CD4-positive, CD25-positive, alpha-beta regulatory T cell (primary cell): Measurements from ENCODE around the gene RASGRF1. TPM values are rescaled to one million over a fixed set of nuclear protein-coding genes. Genes with fewer than 3 reads are reported as not detected.

Experiments
- ATAC-seq, 2 donors: fragments of 150-1000 bp; cut with Tn5 transposase; one replicate each; pipeline ENCODE4 v1.10.0; 2021; ENCODE audit warnings: low read depth in 2 of 2, moderate number of reproducible peaks in 2 of 2, moderate library complexity in 1 of 2
- DNase-seq, 3 donors: peaks; one replicate each; pipeline versions ENCODE4 v3.0.0 to v3.0.0-alpha.2; 2012 to 2022; ENCODE audit warnings: mixed read lengths in 1 of 3
- H3K27ac ChIP-seq: one replicate; pipeline ENCODE4 v1.7.0; 2013; ENCODE audit warnings: mild to moderate bottlenecking, low read length; ENCODE audit not compliant: insufficient read depth, poor library complexity, severe bottlenecking
- H3K27me3 ChIP-seq: one replicate; pipeline ENCODE4 v1.7.0; 2013; ENCODE audit warnings: low read length; ENCODE audit not compliant: control insufficient read depth, insufficient read depth
- H3K36me3 ChIP-seq: one replicate; pipeline ENCODE4 v1.7.0; 2013; ENCODE audit warnings: mild to moderate bottlenecking, low read length, moderate library complexity; ENCODE audit not compliant: control insufficient read depth, insufficient read depth
- H3K4me1 ChIP-seq: 2 replicates; pipeline ENCODE4 v1.7.0; 2013; ENCODE audit warnings: mild to moderate bottlenecking, low read length; ENCODE audit not compliant: insufficient read depth, control insufficient read depth, poor library complexity, severe bottlenecking
- H3K4me3 ChIP-seq: one replicate; pipeline ENCODE4 v1.7.0; 2013; ENCODE audit warnings: low read depth, mild to moderate bottlenecking, low read length, moderate library complexity
- H3K9me3 ChIP-seq, 2 experiments: 1 replicate in 1 of 2; 2 replicates in 1 of 2; pipeline ENCODE4 v1.7.0; 2013; ENCODE audit warnings: low read length in 2 of 2, mild to moderate bottlenecking in 1 of 2, moderate library complexity in 1 of 2; ENCODE audit not compliant: control insufficient read depth in 2 of 2
- H3K27ac Mint-ChIP-seq, 3 donors: one replicate each; pipeline ENCODE4 v1.8.0; 2020 to 2022; ENCODE audit warnings: mild to moderate bottlenecking in 3 of 3, mixed read lengths in 3 of 3, moderate library complexity in 2 of 3
- H3K27me3 Mint-ChIP-seq: one replicate; pipeline ENCODE4 v1.8.0; 2022; ENCODE audit warnings: mild to moderate bottlenecking, mixed read lengths
- H3K36me3 Mint-ChIP-seq: one replicate; pipeline ENCODE4 v1.8.0; 2020; ENCODE audit warnings: mixed read lengths
- H3K4me1 Mint-ChIP-seq, 4 donors: one replicate each; pipeline ENCODE4 v1.8.0; 2020 to 2022; ENCODE audit warnings: mixed read lengths in 4 of 4, mild to moderate bottlenecking in 1 of 4
- H3K4me3 Mint-ChIP-seq, 4 donors: one replicate each; pipeline ENCODE4 v1.8.0; 2020 to 2022; ENCODE audit warnings: mild to moderate bottlenecking in 4 of 4, mixed read lengths in 4 of 4, moderate library complexity in 3 of 4
- H3K9me3 Mint-ChIP-seq, 7 donors: one replicate each; pipeline ENCODE4 v1.8.0; 2020 to 2022; ENCODE audit warnings: mixed read lengths in 7 of 7, mild to moderate bottlenecking in 3 of 7, moderate library complexity in 2 of 7
- polyA plus RNA-seq, 4 donors: library from polyadenylated mRNA; unstranded; fragments of 300-500 nt; fragmentation: Illumina TruSeq; gene quantifications; one replicate each; pipeline ENCODE4 v1.2.3, GENCODE V29; 2021
- total RNA-seq: library from RNA; stranded (reverse); gene quantifications from one replicate; pipeline ENCODE4 v1.2.3, GENCODE V29; 2022

RASGRF1 gene
- total and polyA plus RNA-seq, 5 donors from 2014 or later = not detected

DNA sequence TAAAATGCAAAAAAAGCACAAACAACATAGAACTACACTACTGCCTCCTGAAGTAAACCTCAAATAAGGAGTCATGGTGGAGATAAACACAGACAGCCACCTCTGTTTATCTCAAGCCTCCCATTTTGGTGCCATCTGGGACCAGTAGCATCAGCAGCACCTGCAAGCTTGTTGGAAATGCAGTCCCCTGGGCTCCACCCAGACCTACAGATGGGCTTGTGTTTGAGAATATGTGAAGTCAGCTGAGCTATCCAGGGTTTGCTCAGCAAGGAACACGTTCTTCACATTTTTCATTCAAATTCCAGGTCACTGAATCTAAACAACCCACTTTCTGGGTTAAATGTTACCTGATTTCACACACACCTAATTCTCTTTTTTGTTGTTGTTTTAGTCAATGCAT is 45.5 kb downstream of the RASGRF1 start:
- H3K9me3 Mint-ChIP-seq = peaks cover 0 to 22% (median 2%) of the 10 kb centered on the region in 7 donors
- DNase-seq (no peak), ATAC-seq (no peak)
- H3K27me3 Mint-ChIP-seq = peaks cover 4% of the 10 kb centered on the region
- peaks cover 2% of the 10 kb centered on the region for H3K27me3 ChIP-seq
- no peak overlapping the region for H3K27ac ChIP-seq
- no peaks in the 10 kb centered on the region for H3K4me1 Mint-ChIP-seq
- H3K9me3 ChIP-seq = peaks cover 0 to 4% of the 10 kb centered on the region in 2 experiments
- H3K4me1 ChIP-seq = no peaks in the 10 kb centered on the region
- no peaks in the 10 kb centered on the region for H3K36me3 ChIP-seq
- no peak overlapping the region for H3K4me3 ChIP-seq
- peaks cover 6% of the 10 kb centered on the region for H3K36me3 Mint-ChIP-seq
- no peak overlapping the region for H3K27ac Mint-ChIP-seq
- no peak overlapping the region for H3K4me3 Mint-ChIP-seq

GRCh38 chr15:79042213-79042928 is 48.2 kb downstream of the RASGRF1 start:
- peaks cover 2% of the 10 kb centered on the region for H3K27me3 ChIP-seq
- no peaks in the 10 kb centered on the region for H3K4me1 ChIP-seq
- Mint-ChIP-seq H3K4me1 (no peaks in the 10 kb centered on the region), H3K27me3 (peaks cover 4% of the 10 kb centered on the region), H3K9me3 (peaks cover 0 to 22% (median 2%) of the 10 kb centered on the region in 7 donors), H3K36me3 (peaks cover 6% of the 10 kb centered on the region), H3K27ac (no peak overlapping the region), H3K4me3 (no peak overlapping the region)
- H3K4me3 ChIP-seq = no peak overlapping the region
- ATAC-seq (no peak), DNase-seq (no peak)
- H3K36me3 ChIP-seq = no peaks in the 10 kb centered on the region
- H3K9me3 ChIP-seq = peaks cover 0 to 4% of the 10 kb centered on the region in 2 experiments
- H3K27ac ChIP-seq = no peak overlapping the region

- Histone ChIP-seq H3K27ac (no peak overlapping the region), H3K4me1 (no peaks in the 10 kb centered on the region), H3K9me3 (peaks cover 0 to 4% of the 10 kb centered on the region in 2 experiments), H3K36me3 (no peaks in the 10 kb centered on the region), H3K4me3 (no peak overlapping the region), H3K27me3 (peaks cover 2% of the 10 kb centered on the region)
- no peak overlapping the region for H3K27ac Mint-ChIP-seq
- peaks cover 0 to 22% (median 2%) of the 10 kb centered on the region in 7 donors for H3K9me3 Mint-ChIP-seq
- ATAC-seq (no peak), DNase-seq (no peak)
- H3K27me3 Mint-ChIP-seq = peaks cover 8% of the 10 kb centered on the region
- no peaks in the 10 kb centered on the region for H3K4me1 Mint-ChIP-seq
- H3K36me3 Mint-ChIP-seq = peaks cover 6% of the 10 kb centered on the region
- H3K4me3 Mint-ChIP-seq = no peak overlapping the region
Observed at GRCh38 chr15:79041601-79042168, 48.9 kb downstream of the RASGRF1 start.

- no peak overlapping the region for H3K27ac Mint-ChIP-seq
- H3K4me1 Mint-ChIP-seq = no peaks in the 10 kb centered on the region
- H3K36me3 Mint-ChIP-seq = no peaks in the 10 kb centered on the region
- ATAC-seq = no peak
- H3K27me3 Mint-ChIP-seq = peaks cover 8% of the 10 kb centered on the region
- peaks cover 0 to 4% of the 10 kb centered on the region in 2 experiments for H3K9me3 ChIP-seq
- no peak overlapping the region for H3K4me3 Mint-ChIP-seq
- peaks cover 0 to 7% (median 0%) of the 10 kb centered on the region in 7 donors for H3K9me3 Mint-ChIP-seq
- no peaks in the 10 kb centered on the region for H3K4me1 ChIP-seq
- no peak overlapping the region for H3K27ac ChIP-seq
- H3K4me3 ChIP-seq = no peak overlapping the region
- no peaks in the 10 kb centered on the region for H3K36me3 ChIP-seq
- peaks cover 2% of the 10 kb centered on the region for H3K27me3 ChIP-seq
- no peak for DNase-seq
Observed at GRCh38 chr15:79037848-79038247, 52.7 kb downstream of the RASGRF1 start.

GRCh38 chr15:79036323-79036722 is 54.3 kb downstream of the RASGRF1 start:
- ATAC-seq (no peak), DNase-seq (no peak)
- Histone ChIP-seq H3K9me3 (no peaks in the 10 kb centered on the region), H3K27ac (no peak overlapping the region), H3K4me3 (no peak overlapping the region), H3K4me1 (no peaks in the 10 kb centered on the region), H3K36me3 (no peaks in the 10 kb centered on the region), H3K27me3 (peaks cover 2% of the 10 kb centered on the region)
- Mint-ChIP-seq H3K27me3 (peaks cover 8% of the 10 kb centered on the region), H3K9me3 (peaks cover 0 to 4% (median 0%) of the 10 kb centered on the region in 7 donors), H3K36me3 (no peaks in the 10 kb centered on the region), H3K27ac (no peak overlapping the region), H3K4me1 (no peaks in the 10 kb centered on the region), H3K4me3 (no peak overlapping the region)

GRCh38 chr15:79035814-79036213 is 54.8 kb downstream of the RASGRF1 start:
- Mint-ChIP-seq H3K4me3 (no peak overlapping the region), H3K36me3 (no peaks in the 10 kb centered on the region), H3K9me3 (peaks cover 0 to 3% (median 0%) of the 10 kb centered on the region in 7 donors), H3K27me3 (peaks cover 8% of the 10 kb centered on the region), H3K4me1 (no peaks in the 10 kb centered on the region), H3K27ac (no peak overlapping the region)
- Histone ChIP-seq H3K27ac (no peak overlapping the region), H3K36me3 (no peaks in the 10 kb centered on the region), H3K4me3 (no peak overlapping the region), H3K27me3 (peaks cover 2% of the 10 kb centered on the region), H3K9me3 (no peaks in the 10 kb centered on the region), H3K4me1 (no peaks in the 10 kb centered on the region)
- ATAC-seq (no peak), DNase-seq (no peak)

GRCh38 chr15:79035111-79035601 is 55.4 kb downstream of the RASGRF1 start:
- H3K4me3 ChIP-seq = no peak overlapping the region
- no peaks in the 10 kb centered on the region for H3K4me1 ChIP-seq
- Mint-ChIP-seq H3K27me3 (peaks cover 8% of the 10 kb centered on the region), H3K27ac (no peak overlapping the region), H3K4me3 (no peak overlapping the region), H3K36me3 (no peaks in the 10 kb centered on the region), H3K9me3 (peaks cover 0 to 3% (median 0%) of the 10 kb centered on the region in 7 donors), H3K4me1 (no peaks in the 10 kb centered on the region)
- no peaks in the 10 kb centered on the region for H3K9me3 ChIP-seq
- H3K36me3 ChIP-seq = no peaks in the 10 kb centered on the region
- no peak for DNase-seq
- no peak overlapping the region for H3K27ac ChIP-seq
- no peak for ATAC-seq
- no peaks in the 10 kb centered on the region for H3K27me3 ChIP-seq
